GM21723 (cell line): ENCODE results near the gene PFDN1.
"Not testable (repeated sequence)": the region's sequence is repeated elsewhere in the genome, so short reads cannot be mapped to it uniquely, and the experiment has no call there.

Experiments
- ATAC-seq: cut with Tn5 transposase; IDR thresholded peaks from one replicate; pipeline ENCODE4 v1.9.1; 2021; ENCODE audit warnings: mild to moderate bottlenecking, moderate library complexity; ENCODE audit not compliant: unreplicated experiment

The PFDN1 gene

GRCh38 chr5:140217299-140218026, 85.4 kb downstream of the PFDN1 start:
- ATAC-seq = no peak

- no peak for ATAC-seq
These were observed 86.3 kb downstream of the PFDN1 start for GRCh38 chr5:140216478-140217074.

- no peak for ATAC-seq
These were observed 87.6 kb downstream of the PFDN1 start for GRCh38 chr5:140215276-140215675.

GRCh38 chr5:140214831-140215230, 88.1 kb downstream of the PFDN1 start:
- no peak for ATAC-seq

- ATAC-seq = no peak
These were observed 89.4 kb downstream of the PFDN1 start for GRCh38 chr5:140213370-140213983.

GRCh38 chr5:140208065-140208464, 94.8 kb downstream of the PFDN1 start:
- no peak for ATAC-seq

- no peak for ATAC-seq
These were observed 95.5 kb downstream of the PFDN1 start for GRCh38 chr5:140207250-140207964.

GRCh38 chr5:140205952-140206351, 96.9 kb downstream of the PFDN1 start:
- ATAC-seq = no peak

GRCh38 chr5:140205216-140205615, 97.7 kb downstream of the PFDN1 start:
- ATAC-seq = no peak

GRCh38 chr5:140202610-140203009, 100.3 kb downstream of the PFDN1 start:
- no peak for ATAC-seq

- ATAC-seq = no peak
These were observed 100.8 kb downstream of the PFDN1 start for GRCh38 chr5:140202078-140202477.

- ATAC-seq = not testable (repeated sequence)
These were observed 104.0 kb downstream of the PFDN1 start for GRCh38 chr5:140198915-140199314.

GRCh38 chr5:140197023-140197422, 105.9 kb downstream of the PFDN1 start:
- ATAC-seq = no peak

GRCh38 chr5:140196115-140196814, 106.6 kb downstream of the PFDN1 start:
- no peak for ATAC-seq
